Rectal smooth muscle tissue (tissue), 1 donor: ENCODE data around the gene CAB39.
"Not testable (repeated sequence)": the region's sequence is repeated elsewhere in the genome, so short reads cannot be mapped to it uniquely, and the experiment has no call there.

ENCODE experiments used
- H3K27ac ChIP-seq: one replicate; pipeline ENCODE4 v1.7.0; 2013; ENCODE audit warnings: low read depth, low read length, inconsistent platforms
- H3K27me3 ChIP-seq: one replicate; pipeline ENCODE4 v1.7.0; 2013; ENCODE audit warnings: low read length; ENCODE audit not compliant: control insufficient read depth, insufficient read depth
- H3K36me3 ChIP-seq: one replicate; pipeline ENCODE4 v1.7.0; 2013; ENCODE audit warnings: low read length; ENCODE audit not compliant: control insufficient read depth, insufficient read depth
- H3K4me1 ChIP-seq: one replicate; pipeline ENCODE4 v1.7.0; 2013; ENCODE audit warnings: low read length; ENCODE audit not compliant: control insufficient read depth, insufficient read depth
- H3K4me3 ChIP-seq: one replicate; pipeline ENCODE4 v1.7.0; 2013; ENCODE audit warnings: low read length
- H3K9ac ChIP-seq: one replicate; pipeline ENCODE4 v1.7.0; 2013; ENCODE audit warnings: low read length

Gene CAB39

DNA sequence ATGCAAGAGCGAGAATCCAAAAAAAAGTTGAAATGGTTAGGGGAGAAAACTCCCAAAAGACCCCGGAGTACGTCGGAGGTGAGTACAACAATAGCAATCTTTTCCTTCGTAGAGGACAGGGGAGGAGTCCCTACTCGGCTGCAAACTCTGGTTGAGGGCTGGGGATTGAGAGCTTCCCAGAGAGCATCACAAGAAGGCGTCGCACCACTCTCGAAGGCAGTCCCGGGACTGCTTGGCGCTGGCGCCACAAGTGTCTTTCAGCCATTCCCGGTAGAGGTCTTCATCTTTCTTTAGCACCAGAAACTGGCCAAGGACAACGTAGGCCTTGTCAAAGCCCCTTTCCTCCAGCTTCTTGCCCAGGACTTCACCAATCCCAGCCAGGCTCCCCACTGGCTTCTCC, 12.3 kb downstream of the CAB39 start:
- not testable (repeated sequence) for H3K27ac ChIP-seq, H3K4me3 ChIP-seq, H3K27me3 ChIP-seq, H3K4me1 ChIP-seq, H3K9ac ChIP-seq, H3K36me3 ChIP-seq

DNA sequence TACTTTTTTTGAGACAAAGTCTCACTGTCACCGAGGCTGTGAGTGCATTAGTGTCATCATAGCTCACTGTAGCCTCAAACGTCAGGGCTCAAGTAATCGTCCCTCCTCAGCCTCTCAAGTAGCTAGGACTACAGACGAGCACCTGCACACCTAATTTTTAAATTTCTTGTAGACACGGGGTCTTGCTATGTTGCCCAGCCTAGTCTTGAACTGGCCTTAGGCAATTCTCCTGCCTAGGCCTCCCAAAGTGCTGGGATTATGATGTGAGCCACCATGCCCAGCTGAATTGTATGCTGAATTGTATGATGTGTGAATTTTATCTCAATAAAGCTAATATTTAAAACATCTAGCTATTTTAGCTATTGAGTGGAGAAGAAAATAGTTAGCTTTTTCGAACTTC, 18.9 kb downstream of the CAB39 start:
- H3K4me1 ChIP-seq, result peaks cover 3% of the 10 kb centered on the region

DNA sequence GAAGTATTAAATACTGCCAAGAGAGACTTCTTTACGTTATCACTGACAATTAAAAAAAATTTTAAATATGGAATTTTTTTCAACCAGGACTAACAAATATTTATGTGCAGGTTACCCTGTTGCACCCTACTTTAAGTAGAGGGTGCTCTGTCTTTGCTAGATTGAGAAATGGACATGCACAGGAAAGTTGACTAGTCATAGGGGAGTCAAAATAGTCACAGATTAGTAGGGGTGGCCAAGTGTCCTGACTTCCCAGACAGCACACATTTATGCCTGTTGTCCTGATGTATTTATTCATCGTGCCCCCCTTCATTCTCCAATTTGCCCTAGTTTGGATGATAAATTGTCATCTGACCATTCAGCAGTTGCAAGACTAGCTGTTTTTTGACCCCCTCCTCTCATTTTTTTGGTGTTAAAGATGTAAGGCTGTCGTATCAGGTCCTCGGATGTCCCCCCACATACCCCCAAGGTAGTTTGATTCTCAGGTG, 20.3 kb downstream of the CAB39 start:
- H3K4me3 ChIP-seq, result no peak overlapping the region
- no peak overlapping the region for H3K9ac ChIP-seq
- H3K4me1 ChIP-seq, result peaks cover 14% of the 10 kb centered on the region
- H3K27ac ChIP-seq, result no peak overlapping the region
- H3K27me3 ChIP-seq, result no peaks in the 10 kb centered on the region
- no peaks in the 10 kb centered on the region for H3K36me3 ChIP-seq

More for the DNA sequence above, 18.9 kb downstream of the CAB39 start:
- H3K4me3 ChIP-seq, result no peak overlapping the region
- H3K27ac ChIP-seq, result no peak overlapping the region
- H3K9ac ChIP-seq, result no peak overlapping the region
- no peaks in the 10 kb centered on the region for H3K36me3 ChIP-seq
- no peaks in the 10 kb centered on the region for H3K27me3 ChIP-seq

DNA sequence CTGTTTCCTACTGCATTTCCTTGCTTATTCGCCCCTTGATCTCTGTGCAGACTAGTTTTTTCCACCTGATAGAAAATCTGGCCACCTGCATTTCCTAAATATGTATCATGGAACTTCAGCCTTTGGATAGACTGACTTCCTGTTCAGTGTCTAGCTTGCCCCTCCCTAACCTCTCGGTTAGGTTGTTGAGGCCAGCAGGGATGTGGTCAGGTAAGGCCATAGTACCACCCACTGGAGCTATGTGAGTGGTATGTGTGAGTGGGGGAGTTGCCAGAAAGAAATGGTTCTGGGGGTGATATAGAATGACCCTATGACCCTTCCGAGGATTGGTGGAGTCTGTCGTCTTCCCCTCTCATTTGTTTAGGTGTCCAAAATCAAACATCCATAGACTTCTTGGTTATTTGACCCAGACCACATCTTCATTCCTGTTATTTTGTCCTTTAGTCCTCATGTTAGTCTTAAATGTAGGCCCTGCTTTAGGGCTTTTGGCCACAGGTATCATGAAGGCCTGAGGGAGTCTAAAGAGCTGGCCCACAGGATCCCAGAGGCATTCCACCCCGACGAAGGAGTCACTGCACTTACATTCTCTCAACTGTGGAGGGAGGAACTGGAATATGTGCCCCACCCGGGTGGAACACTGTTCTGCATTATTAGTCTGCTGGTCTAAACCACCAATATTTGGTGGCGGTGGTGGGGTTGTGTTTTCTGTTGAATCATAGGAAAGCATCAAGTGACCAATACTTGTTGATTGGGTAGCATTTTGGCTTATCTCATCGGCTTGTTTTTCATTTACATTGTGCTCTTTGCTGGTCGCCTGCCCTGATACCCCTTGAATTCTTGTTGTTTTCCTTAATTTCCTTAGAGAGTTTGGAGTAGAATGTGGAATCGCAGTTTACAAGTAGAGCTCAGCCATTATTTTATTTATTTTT, 21.9 kb downstream of the CAB39 start:
- Histone ChIP-seq H3K9ac (no peak overlapping the region), H3K4me3 (no peak overlapping the region), H3K36me3 (no peaks in the 10 kb centered on the region), H3K27ac (no peak overlapping the region), H3K27me3 (no peaks in the 10 kb centered on the region), H3K4me1 (peaks cover 24% of the 10 kb centered on the region)

DNA sequence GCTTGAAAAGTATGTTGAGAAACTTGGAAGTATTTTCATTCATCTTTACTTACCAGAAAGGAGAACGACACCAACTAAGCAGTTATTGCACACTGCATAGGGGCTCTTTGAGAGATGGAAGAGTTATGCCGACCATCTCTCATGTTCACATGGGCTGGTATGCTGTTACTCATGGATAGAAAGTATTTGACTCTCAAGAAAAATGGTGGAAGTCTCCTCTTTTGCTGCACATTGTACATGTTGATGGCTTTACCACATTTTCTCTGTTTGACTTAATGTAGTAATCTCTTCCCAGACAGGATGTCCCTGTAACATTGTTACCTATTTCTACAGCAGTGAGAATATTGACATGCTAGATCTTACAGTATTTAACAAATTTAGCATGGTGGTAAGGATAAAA, 23.2 kb downstream of the CAB39 start:
- H3K4me1 ChIP-seq, result peaks cover 24% of the 10 kb centered on the region
- no peak overlapping the region for H3K4me3 ChIP-seq

DNA sequence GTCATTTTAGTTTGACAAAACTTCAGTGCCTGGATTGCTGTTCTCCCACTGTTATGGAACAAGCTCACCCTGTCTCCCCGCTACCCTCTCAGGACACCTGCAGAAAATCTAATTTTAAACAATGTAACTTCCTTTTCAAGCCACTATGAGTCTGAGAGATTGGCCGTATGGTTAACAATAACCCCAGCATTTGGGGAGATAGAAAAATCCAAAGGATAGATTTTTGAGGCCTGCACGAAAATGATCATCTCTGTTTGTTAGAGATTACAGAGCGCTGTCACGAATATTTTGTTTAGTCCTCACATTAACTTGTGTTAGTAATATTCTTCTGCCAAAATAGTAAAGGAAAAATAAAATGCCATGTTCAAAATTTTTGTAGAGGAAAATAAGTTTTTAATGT, 24.7 kb downstream of the CAB39 start:
- peaks cover 24% of the 10 kb centered on the region for H3K4me1 ChIP-seq
- H3K27ac ChIP-seq, result peak overlapping the region; percentile 32
- H3K36me3 ChIP-seq, result no peaks in the 10 kb centered on the region
- no peak overlapping the region for H3K4me3 ChIP-seq
- no peaks in the 10 kb centered on the region for H3K27me3 ChIP-seq
- H3K9ac ChIP-seq, result no peak overlapping the region

More for the DNA sequence above, 23.2 kb downstream of the CAB39 start:
- no peaks in the 10 kb centered on the region for H3K36me3 ChIP-seq
- no peak overlapping the region for H3K9ac ChIP-seq
- peak overlapping the region; percentile 28 for H3K27ac ChIP-seq
- no peaks in the 10 kb centered on the region for H3K27me3 ChIP-seq

DNA sequence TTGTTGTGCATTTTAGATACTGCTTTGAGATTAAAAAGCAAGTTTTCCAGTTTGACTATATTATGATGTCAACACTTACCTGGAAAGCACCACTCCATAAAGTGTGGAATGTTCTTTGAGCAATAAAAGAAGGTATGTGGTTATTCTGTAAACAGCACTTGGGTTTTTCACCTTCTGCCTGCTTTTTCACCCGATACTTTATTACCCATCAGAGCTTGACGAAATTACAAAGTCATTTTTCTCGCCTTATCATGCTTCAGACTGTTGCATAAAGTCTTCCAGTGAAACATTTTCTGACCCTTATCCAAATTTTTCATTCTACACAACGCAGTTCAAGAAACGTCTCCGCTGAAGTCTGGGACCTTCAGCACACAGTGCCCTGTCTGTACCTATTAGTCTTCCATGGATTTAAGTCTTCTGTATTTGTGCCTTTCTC, 25.2 kb downstream of the CAB39 start:
- no peak overlapping the region for H3K9ac ChIP-seq

DNA sequence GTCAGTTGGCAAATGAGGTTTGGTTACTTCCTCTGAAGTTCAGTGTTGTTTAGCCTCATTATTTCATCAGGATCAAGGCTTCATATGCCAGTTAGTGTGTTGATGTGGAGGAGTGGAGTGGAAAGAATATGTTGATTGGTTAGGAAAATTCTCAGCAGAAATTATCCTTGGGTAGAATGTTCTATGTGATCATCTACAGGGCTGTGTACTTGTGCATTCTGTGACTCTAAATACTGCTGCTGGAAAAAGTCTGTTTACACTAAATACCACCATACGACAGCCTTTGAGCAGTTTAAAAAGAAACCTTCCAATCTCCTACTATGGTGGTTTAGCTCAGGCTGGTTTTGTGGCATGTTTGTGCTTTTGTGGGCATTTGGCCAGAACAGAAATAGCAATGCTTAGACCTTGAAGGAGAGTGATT, 25.8 kb downstream of the CAB39 start:
- peaks cover 21% of the 10 kb centered on the region for H3K4me1 ChIP-seq
- H3K9ac ChIP-seq, result no peak overlapping the region
- peak overlapping the region; percentile 40 for H3K4me3 ChIP-seq
- H3K27ac ChIP-seq, result peak overlapping the region; percentile 67
- no peaks in the 10 kb centered on the region for H3K36me3 ChIP-seq
- H3K27me3 ChIP-seq, result no peaks in the 10 kb centered on the region

More for the DNA sequence above, 25.2 kb downstream of the CAB39 start:
- Histone ChIP-seq H3K36me3 (no peaks in the 10 kb centered on the region), H3K27me3 (no peaks in the 10 kb centered on the region), H3K27ac (peak overlapping the region; percentile 67), H3K4me3 (peak overlapping the region; percentile 40), H3K4me1 (peaks cover 24% of the 10 kb centered on the region)

DNA sequence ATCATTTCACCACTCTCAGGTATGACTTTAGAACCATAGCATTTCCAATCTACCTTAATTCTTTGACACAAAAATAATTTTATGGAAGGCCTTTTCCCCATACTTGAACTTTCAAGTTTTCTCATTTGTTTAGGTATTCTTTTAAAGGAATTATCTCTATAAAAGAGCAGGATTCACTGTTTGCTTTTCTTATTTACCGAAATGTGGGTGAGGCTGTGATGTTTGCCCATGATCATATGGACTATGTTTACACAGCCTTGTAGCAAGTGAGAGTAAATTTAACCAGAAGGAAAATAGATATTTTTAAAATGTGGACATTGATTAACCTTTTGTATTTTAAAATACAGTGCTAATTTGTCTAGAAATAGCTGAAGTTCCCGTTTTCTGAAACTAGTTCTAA, 26.3 kb downstream of the CAB39 start:
- Histone ChIP-seq H3K9ac (no peak overlapping the region), H3K27ac (no peak overlapping the region), H3K4me3 (no peak overlapping the region), H3K36me3 (no peaks in the 10 kb centered on the region), H3K27me3 (no peaks in the 10 kb centered on the region), H3K4me1 (peaks cover 21% of the 10 kb centered on the region)

DNA sequence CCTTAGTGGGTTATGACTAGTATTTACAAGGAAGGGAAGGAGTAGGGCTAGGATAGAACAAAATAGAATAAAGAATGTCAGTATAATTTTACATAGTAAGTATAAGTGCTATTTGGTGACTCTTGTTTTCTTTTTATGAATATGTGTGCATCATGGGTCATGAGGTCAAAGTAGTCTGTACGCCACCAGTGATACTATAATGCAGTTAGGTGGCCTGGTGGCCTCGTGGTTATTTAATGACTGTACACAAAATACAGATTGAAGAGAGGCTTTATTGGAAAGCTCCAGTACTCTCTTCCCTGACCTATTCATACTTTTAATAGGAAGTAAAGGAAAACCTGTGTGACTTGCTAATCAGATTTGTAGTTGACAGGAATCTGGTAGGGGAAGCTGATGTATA, 27.3 kb downstream of the CAB39 start:
- no peak overlapping the region for H3K4me3 ChIP-seq
- H3K27me3 ChIP-seq, result no peaks in the 10 kb centered on the region
- no peak overlapping the region for H3K9ac ChIP-seq
- no peak overlapping the region for H3K27ac ChIP-seq
- H3K36me3 ChIP-seq, result no peaks in the 10 kb centered on the region
- peaks cover 21% of the 10 kb centered on the region for H3K4me1 ChIP-seq

DNA sequence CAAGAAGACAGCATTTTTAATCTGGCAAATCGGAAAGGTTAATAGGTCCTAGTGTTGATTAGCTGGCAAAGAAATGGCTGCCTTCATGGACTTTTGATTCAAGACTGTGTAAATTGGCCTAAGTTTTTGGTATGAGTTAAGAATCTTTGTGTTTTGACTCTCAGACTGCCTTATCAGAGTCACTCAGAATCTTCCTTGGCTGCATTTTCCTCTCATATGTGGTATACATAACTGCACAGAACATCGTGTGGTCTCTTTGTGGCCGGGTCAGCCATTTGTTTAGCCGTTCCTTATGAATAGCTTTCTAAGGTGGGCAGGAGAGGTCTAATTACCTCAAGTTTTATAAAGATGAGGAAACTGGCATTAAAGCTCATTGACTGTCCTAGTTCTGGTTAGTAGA, 30.1 kb downstream of the CAB39 start:
- Histone ChIP-seq H3K36me3 (no peaks in the 10 kb centered on the region), H3K4me1 (peaks cover 12% of the 10 kb centered on the region), H3K27me3 (no peaks in the 10 kb centered on the region), H3K9ac (no peak overlapping the region), H3K4me3 (no peak overlapping the region), H3K27ac (no peak overlapping the region)

DNA sequence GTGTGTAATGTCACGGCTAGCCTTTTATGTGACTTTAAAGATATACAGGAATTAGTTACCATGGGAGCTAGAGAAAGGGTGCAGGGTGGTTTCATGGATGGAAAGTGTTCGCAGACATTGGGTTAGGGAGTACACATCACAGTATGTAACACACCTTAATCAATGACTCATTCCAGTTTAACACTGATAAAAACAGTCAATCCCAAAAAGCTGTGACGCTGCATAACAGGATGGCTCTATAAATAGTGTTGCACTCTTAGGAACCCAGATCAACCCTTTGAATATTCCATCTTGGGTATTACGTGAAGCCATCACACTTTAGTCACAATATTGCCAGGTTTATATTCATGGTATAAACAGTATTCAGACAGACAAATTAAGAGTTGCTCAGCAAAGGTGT, 33.6 kb downstream of the CAB39 start:
- Histone ChIP-seq H3K4me1 (no peaks in the 10 kb centered on the region), H3K27me3 (no peaks in the 10 kb centered on the region), H3K9ac (no peak overlapping the region), H3K4me3 (no peak overlapping the region), H3K27ac (no peak overlapping the region), H3K36me3 (no peaks in the 10 kb centered on the region)

DNA sequence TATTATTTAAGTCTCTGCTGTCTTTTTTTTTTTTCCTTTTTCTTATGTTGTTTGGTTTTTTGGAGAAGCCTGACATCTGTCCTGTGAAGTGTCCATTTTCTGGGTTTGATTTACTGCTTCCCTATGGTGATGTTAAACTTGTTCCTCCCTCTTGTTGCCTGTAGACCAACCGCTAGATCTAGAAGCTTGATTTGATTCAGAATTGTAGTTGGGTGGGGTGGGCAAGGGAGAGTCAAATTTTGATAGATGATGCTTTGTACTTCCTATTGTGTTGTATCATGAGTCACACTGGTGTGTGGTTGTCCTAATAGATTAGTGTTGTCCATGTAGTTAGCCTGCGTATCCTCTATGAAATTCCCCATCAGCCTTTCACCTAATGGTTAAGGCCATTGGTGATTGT, 35.4 kb downstream of the CAB39 start:
- Histone ChIP-seq H3K4me1 (no peaks in the 10 kb centered on the region), H3K27me3 (no peaks in the 10 kb centered on the region), H3K27ac (no peak overlapping the region), H3K36me3 (no peaks in the 10 kb centered on the region), H3K9ac (no peak overlapping the region), H3K4me3 (no peak overlapping the region)
